ENCODE measurements around the gene ARHGAP25. TPM values are rescaled to one million over a fixed set of nuclear protein-coding genes. Genes with fewer than 3 reads are reported as not detected.

The ARHGAP25 gene
- total RNA-seq, 1 donor from 2014 or later: 0.50 TPM

GRCh38 chr2:68860111-68860510, 125.5 kb downstream of the ARHGAP25 start:
- no peak overlapping the region for H3K4me3 Mint-ChIP-seq (ENCODE audit: unreplicated experiment)
- TF ChIP-seq CTCF (IDR thresholded peaks at IDR 0.05): no peak
- H3K9me3 Mint-ChIP-seq (ENCODE audit: low read depth): no peaks in the 10 kb centered on the region
- H3K27me3 Mint-ChIP-seq (ENCODE audit: low read depth): peaks cover 32% of the 10 kb centered on the region
- DNase-seq (ENCODE audit: low spot score): no peak
- no peaks in the 10 kb centered on the region for H3K4me1 Mint-ChIP-seq (ENCODE audit: low read depth)
- H3K36me3 Mint-ChIP-seq (ENCODE audit: low read depth): no peaks in the 10 kb centered on the region
- H3K27ac Mint-ChIP-seq (ENCODE audit: unreplicated experiment): no peak overlapping the region

- Mint-ChIP-seq H3K4me1 (ENCODE audit: low read depth) (no peaks in the 10 kb centered on the region), H3K27me3 (ENCODE audit: low read depth) (peaks cover 32% of the 10 kb centered on the region)
Measured at GRCh38 chr2:68861330-68861729, 126.7 kb downstream of the ARHGAP25 start.

GRCh38 chr2:68862889-68863288, 128.3 kb downstream of the ARHGAP25 start:
- no peaks in the 10 kb centered on the region for H3K4me1 Mint-ChIP-seq (ENCODE audit: low read depth)
- DNase-seq (ENCODE audit: low spot score): no peak
- no peaks in the 10 kb centered on the region for H3K9me3 Mint-ChIP-seq (ENCODE audit: low read depth)
- H3K27me3 Mint-ChIP-seq (ENCODE audit: low read depth): peaks cover 21% of the 10 kb centered on the region
- no peak overlapping the region for H3K27ac Mint-ChIP-seq (ENCODE audit: unreplicated experiment)
- H3K4me3 Mint-ChIP-seq (ENCODE audit: unreplicated experiment): no peak overlapping the region
- H3K36me3 Mint-ChIP-seq (ENCODE audit: low read depth): no peaks in the 10 kb centered on the region
- no peak for TF ChIP-seq CTCF (IDR thresholded peaks at IDR 0.05)

More at GRCh38 chr2:68861330-68861729, 126.7 kb downstream of the ARHGAP25 start:
- no peak for DNase-seq (ENCODE audit: low spot score)
- H3K9me3 Mint-ChIP-seq (ENCODE audit: low read depth): no peaks in the 10 kb centered on the region
- no peaks in the 10 kb centered on the region for H3K36me3 Mint-ChIP-seq (ENCODE audit: low read depth)
- H3K4me3 Mint-ChIP-seq (ENCODE audit: unreplicated experiment): no peak overlapping the region
- no peak overlapping the region for H3K27ac Mint-ChIP-seq (ENCODE audit: unreplicated experiment)
- no peak for TF ChIP-seq CTCF (IDR thresholded peaks at IDR 0.05)

GRCh38 chr2:68863996-68864395, 129.4 kb downstream of the ARHGAP25 start:
- peaks cover 17% of the 10 kb centered on the region for H3K27me3 Mint-ChIP-seq (ENCODE audit: low read depth)
- no peak overlapping the region for H3K4me3 Mint-ChIP-seq (ENCODE audit: unreplicated experiment)
- no peaks in the 10 kb centered on the region for H3K4me1 Mint-ChIP-seq (ENCODE audit: low read depth)
- no peak for DNase-seq (ENCODE audit: low spot score)
- H3K9me3 Mint-ChIP-seq (ENCODE audit: low read depth): no peaks in the 10 kb centered on the region
- no peak for TF ChIP-seq CTCF (IDR thresholded peaks at IDR 0.05)
- H3K27ac Mint-ChIP-seq (ENCODE audit: unreplicated experiment): no peak overlapping the region
- no peaks in the 10 kb centered on the region for H3K36me3 Mint-ChIP-seq (ENCODE audit: low read depth)

GRCh38 chr2:68865108-68865507, 130.5 kb downstream of the ARHGAP25 start:
- no peaks in the 10 kb centered on the region for H3K36me3 Mint-ChIP-seq (ENCODE audit: low read depth)
- H3K9me3 Mint-ChIP-seq (ENCODE audit: low read depth): no peaks in the 10 kb centered on the region
- peaks cover 9% of the 10 kb centered on the region for H3K27me3 Mint-ChIP-seq (ENCODE audit: low read depth)
- H3K4me1 Mint-ChIP-seq (ENCODE audit: low read depth): no peaks in the 10 kb centered on the region
- H3K4me3 Mint-ChIP-seq (ENCODE audit: unreplicated experiment): no peak overlapping the region
- no peak for TF ChIP-seq CTCF (IDR thresholded peaks at IDR 0.05)
- no peak overlapping the region for H3K27ac Mint-ChIP-seq (ENCODE audit: unreplicated experiment)
- DNase-seq (ENCODE audit: low spot score): no peak
